HEK293 (cell line): Measurements from ENCODE around the gene STK40.

Experiments
- KLF7 ChIP-seq: fragments of 450-650 bp; formaldehyde crosslinking; IDR thresholded peaks from 2 replicates; pipeline ENCODE4 v1.5.1; 2016; ENCODE audit warnings: missing biosample characterization, missing genetic modification characterization, borderline replicate concordance
- REPIN1 ChIP-seq: fragments of 450-650 bp; formaldehyde crosslinking; IDR thresholded peaks from 2 replicates; pipeline ENCODE4 v1.5.1; 2017; ENCODE audit warnings: missing biosample characterization, missing genetic modification characterization, low read depth
- SP2 ChIP-seq: fragments of 450-650 bp; formaldehyde crosslinking; IDR thresholded peaks from 2 replicates; pipeline ENCODE4 v1.5.1; 2016; ENCODE audit warnings: missing biosample characterization, missing genetic modification characterization
- TRIM28 ChIP-seq: IDR thresholded peaks from 2 replicates; pipeline ENCODE4 v1.6.1; 2011; ENCODE audit warnings: low read length, control low read depth, borderline replicate concordance
- ZBTB17 ChIP-seq: fragments of 450-650 bp; formaldehyde crosslinking; IDR thresholded peaks from 2 replicates; pipeline ENCODE4 v1.5.1; 2016; ENCODE audit warnings: missing biosample characterization, missing genetic modification characterization
- ZNF10 ChIP-seq: fragments of 450-650 bp; formaldehyde crosslinking; IDR thresholded peaks from 2 replicates; pipeline ENCODE4 v1.5.1; 2017; ENCODE audit warnings: missing biosample characterization, missing genetic modification characterization
- ZNF133 ChIP-seq: fragments of 450-650 bp; formaldehyde crosslinking; IDR thresholded peaks from 2 replicates; pipeline ENCODE4 v1.5.1; 2016; ENCODE audit warnings: missing biosample characterization, missing genetic modification characterization
- ZNF174 ChIP-seq: fragments of 450-650 bp; formaldehyde crosslinking; IDR thresholded peaks from 2 replicates; pipeline ENCODE4 v1.5.0; 2017; ENCODE audit warnings: missing biosample characterization, mild to moderate bottlenecking, missing genetic modification characterization
- ZNF366 ChIP-seq: fragments of 450-650 bp; formaldehyde crosslinking; conservative IDR thresholded peaks from 2 replicates; pipeline ENCODE4 v1.5.1; 2016; ENCODE audit warnings: missing biosample characterization, missing genetic modification characterization
- ZNF416 ChIP-seq: fragments of 450-650 bp; formaldehyde crosslinking; IDR thresholded peaks from 2 replicates; pipeline ENCODE4 v1.5.1; 2016; ENCODE audit warnings: missing biosample characterization, missing genetic modification characterization
- ZNF473 ChIP-seq: fragments of 450-650 bp; formaldehyde crosslinking; IDR thresholded peaks from 2 replicates; pipeline ENCODE4 v1.5.1; 2017; ENCODE audit warnings: missing biosample characterization, missing genetic modification characterization
- ZNF501 ChIP-seq: fragments of 450-650 bp; formaldehyde crosslinking; IDR thresholded peaks from 2 replicates; pipeline ENCODE4 v1.5.1; 2016; ENCODE audit warnings: missing biosample characterization, missing genetic modification characterization
- ZNF514 ChIP-seq: fragments of 450-650 bp; formaldehyde crosslinking; IDR thresholded peaks from 2 replicates; pipeline ENCODE4 v1.5.1; 2016; ENCODE audit warnings: missing biosample characterization, missing genetic modification characterization
- ZNF560 ChIP-seq: fragments of 450-650 bp; formaldehyde crosslinking; IDR thresholded peaks from 2 replicates; pipeline ENCODE4 v1.5.1; 2017; ENCODE audit warnings: missing biosample characterization, missing genetic modification characterization, borderline replicate concordance
- ZNF561 ChIP-seq: fragments of 450-650 bp; IDR thresholded peaks from 2 replicates; pipeline ENCODE4 v1.5.1; 2018; ENCODE audit warnings: missing biosample characterization, missing genetic modification characterization, borderline replicate concordance
- ZNF571 ChIP-seq: fragments of 450-650 bp; formaldehyde crosslinking; IDR thresholded peaks from 2 replicates; pipeline ENCODE4 v1.5.0; 2017; ENCODE audit warnings: missing biosample characterization, missing genetic modification characterization
- ZNF677 ChIP-seq: fragments of 450-650 bp; IDR thresholded peaks from 2 replicates; pipeline ENCODE4 v1.5.0; 2018; ENCODE audit warnings: missing biosample characterization, mild to moderate bottlenecking, missing genetic modification characterization, moderate library complexity
- ZNF785 ChIP-seq: fragments of 450-650 bp; formaldehyde crosslinking; IDR thresholded peaks from 2 replicates; pipeline ENCODE4 v1.5.1; 2016; ENCODE audit warnings: missing biosample characterization, missing genetic modification characterization
- TF ChIP-seq, protein P1 (sequence below): fragments of 450-650 bp; formaldehyde crosslinking; IDR thresholded peaks from 2 replicates; pipeline ENCODE4 v1.5.1; 2016; ENCODE audit warnings: missing biosample characterization, missing genetic modification characterization
- TF ChIP-seq, protein P2 (sequence below): fragments of 450-650 bp; formaldehyde crosslinking; IDR thresholded peaks from 2 replicates; pipeline ENCODE4 v1.5.1; 2016; ENCODE audit warnings: missing biosample characterization, missing genetic modification characterization
- TF ChIP-seq, protein P3 (sequence below): fragments of 450-650 bp; formaldehyde crosslinking; IDR thresholded peaks from 2 replicates; pipeline ENCODE4 v1.5.1; 2017; ENCODE audit warnings: missing biosample characterization, missing genetic modification characterization
- TF ChIP-seq, protein P4 (sequence below): fragments of 450-650 bp; formaldehyde crosslinking; IDR thresholded peaks from 2 replicates; pipeline ENCODE4 v1.5.1; 2017; ENCODE audit warnings: missing biosample characterization, missing genetic modification characterization
- TF ChIP-seq, protein P5 (sequence below): fragments of 450-650 bp; formaldehyde crosslinking; IDR thresholded peaks from 2 replicates; pipeline ENCODE4 v1.5.1; 2016; ENCODE audit warnings: missing biosample characterization, missing genetic modification characterization
- TF ChIP-seq, protein P6 (sequence below): fragments of 450-650 bp; formaldehyde crosslinking; IDR thresholded peaks from 2 replicates; pipeline ENCODE4; 2016; ENCODE audit warnings: missing biosample characterization, missing genetic modification characterization
- TF ChIP-seq, protein P7 (sequence below): fragments of 450-650 bp; formaldehyde crosslinking; IDR thresholded peaks from 2 replicates; pipeline ENCODE4 v1.5.1; 2016; ENCODE audit warnings: missing biosample characterization, missing genetic modification characterization
- TF ChIP-seq, protein P8 (sequence below): fragments of 450-650 bp; formaldehyde crosslinking; IDR thresholded peaks from 2 replicates; pipeline ENCODE4 v1.5.1; 2017; ENCODE audit warnings: missing biosample characterization, missing genetic modification characterization

The STK40 gene

DNA sequence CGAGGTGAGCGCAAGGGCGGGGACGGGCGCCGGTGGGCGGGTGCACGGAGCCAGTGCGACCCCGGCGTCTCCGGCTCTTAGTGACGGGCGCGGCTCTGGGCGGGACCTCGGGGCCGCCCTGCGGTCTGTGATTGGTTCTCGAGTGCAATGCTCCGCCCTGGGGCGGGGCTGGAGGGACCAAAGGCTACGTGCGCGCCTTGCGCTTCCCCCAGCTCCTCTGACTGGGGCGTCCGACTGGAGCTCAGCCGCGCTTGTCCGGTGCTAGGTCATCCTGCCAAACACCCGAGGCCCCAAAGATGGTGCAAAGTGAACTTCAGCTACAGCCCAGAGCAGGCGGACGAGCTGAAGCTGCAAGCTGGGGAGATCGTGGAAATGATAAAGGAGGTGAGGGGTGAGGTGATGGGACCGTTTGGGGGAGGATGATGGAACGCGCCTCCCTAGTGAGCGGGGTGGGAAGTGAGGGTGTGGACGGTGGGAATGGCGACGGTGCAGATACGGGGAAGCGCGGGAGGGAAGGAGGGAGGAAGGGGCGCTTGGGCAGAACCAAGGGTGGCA, 78.7 kb downstream of the STK40 start (continued):
- no peak for TF ChIP-seq ZNF514 (tag by site-specific recombination)
- TF ChIP-seq KLF7 (tag by site-specific recombination), result peak; percentile 68; the same call in 1 of the 2 replicates
- TF ChIP-seq, protein P1, sequence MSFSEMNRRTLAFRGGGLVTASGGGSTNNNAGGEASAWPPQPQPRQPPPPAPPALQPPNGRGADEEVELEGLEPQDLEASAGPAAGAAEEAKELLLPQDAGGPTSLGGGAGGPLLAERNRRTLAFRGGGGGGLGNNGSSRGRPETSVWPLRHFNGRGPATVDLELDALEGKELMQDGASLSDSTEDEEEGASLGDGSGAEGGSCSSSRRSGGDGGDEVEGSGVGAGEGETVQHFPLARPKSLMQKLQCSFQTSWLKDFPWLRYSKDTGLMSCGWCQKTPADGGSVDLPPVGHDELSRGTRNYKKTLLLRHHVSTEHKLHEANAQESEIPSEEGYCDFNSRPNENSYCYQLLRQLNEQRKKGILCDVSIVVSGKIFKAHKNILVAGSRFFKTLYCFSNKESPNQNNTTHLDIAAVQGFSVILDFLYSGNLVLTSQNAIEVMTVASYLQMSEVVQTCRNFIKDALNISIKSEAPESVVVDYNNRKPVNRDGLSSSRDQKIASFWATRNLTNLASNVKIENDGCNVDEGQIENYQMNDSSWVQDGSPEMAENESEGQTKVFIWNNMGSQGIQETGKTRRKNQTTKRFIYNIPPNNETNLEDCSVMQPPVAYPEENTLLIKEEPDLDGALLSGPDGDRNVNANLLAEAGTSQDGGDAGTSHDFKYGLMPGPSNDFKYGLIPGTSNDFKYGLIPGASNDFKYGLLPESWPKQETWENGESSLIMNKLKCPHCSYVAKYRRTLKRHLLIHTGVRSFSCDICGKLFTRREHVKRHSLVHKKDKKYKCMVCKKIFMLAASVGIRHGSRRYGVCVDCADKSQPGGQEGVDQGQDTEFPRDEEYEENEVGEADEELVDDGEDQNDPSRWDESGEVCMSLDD (tag by site-specific recombination), result peak; percentile 30; the same call in 1 of the 2 replicates
- no peak; the same call in 1 of the 2 replicates for TF ChIP-seq ZNF10 (tag by site-specific recombination)
- TF ChIP-seq, protein P2, sequence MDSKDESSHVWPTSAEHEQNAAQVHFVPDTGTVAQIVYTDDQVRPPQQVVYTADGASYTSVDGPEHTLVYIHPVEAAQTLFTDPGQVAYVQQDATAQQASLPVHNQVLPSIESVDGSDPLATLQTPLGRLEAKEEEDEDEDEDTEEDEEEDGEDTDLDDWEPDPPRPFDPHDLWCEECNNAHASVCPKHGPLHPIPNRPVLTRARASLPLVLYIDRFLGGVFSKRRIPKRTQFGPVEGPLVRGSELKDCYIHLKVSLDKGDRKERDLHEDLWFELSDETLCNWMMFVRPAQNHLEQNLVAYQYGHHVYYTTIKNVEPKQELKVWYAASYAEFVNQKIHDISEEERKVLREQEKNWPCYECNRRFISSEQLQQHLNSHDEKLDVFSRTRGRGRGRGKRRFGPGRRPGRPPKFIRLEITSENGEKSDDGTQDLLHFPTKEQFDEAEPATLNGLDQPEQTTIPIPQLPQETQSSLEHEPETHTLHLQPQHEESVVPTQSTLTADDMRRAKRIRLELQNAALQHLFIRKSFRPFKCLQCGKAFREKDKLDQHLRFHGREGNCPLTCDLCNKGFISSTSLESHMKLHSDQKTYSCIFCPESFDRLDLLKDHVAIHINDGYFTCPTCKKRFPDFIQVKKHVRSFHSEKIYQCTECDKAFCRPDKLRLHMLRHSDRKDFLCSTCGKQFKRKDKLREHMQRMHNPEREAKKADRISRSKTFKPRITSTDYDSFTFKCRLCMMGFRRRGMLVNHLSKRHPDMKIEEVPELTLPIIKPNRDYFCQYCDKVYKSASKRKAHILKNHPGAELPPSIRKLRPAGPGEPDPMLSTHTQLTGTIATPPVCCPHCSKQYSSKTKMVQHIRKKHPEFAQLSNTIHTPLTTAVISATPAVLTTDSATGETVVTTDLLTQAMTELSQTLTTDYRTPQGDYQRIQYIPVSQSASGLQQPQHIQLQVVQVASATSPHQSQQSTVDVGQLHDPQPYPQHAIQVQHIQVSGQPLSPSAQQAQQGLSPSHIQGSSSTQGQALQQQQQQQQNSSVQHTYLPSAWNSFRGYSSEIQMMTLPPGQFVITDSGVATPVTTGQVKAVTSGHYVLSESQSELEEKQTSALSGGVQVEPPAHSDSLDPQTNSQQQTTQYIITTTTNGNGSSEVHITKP, result peak; percentile 79
- TF ChIP-seq TRIM28, result no peak
- peak; percentile 94 for TF ChIP-seq SP2 (tag by site-specific recombination)
- TF ChIP-seq ZNF133, result no peak
- no peak for TF ChIP-seq ZNF416
- TF ChIP-seq, protein P3, sequence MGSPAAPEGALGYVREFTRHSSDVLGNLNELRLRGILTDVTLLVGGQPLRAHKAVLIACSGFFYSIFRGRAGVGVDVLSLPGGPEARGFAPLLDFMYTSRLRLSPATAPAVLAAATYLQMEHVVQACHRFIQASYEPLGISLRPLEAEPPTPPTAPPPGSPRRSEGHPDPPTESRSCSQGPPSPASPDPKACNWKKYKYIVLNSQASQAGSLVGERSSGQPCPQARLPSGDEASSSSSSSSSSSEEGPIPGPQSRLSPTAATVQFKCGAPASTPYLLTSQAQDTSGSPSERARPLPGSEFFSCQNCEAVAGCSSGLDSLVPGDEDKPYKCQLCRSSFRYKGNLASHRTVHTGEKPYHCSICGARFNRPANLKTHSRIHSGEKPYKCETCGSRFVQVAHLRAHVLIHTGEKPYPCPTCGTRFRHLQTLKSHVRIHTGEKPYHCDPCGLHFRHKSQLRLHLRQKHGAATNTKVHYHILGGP (tag by site-specific recombination), result no peak
- peak; percentile 81 for TF ChIP-seq ZNF366 (tag by site-specific recombination)
- TF ChIP-seq, protein P4, sequence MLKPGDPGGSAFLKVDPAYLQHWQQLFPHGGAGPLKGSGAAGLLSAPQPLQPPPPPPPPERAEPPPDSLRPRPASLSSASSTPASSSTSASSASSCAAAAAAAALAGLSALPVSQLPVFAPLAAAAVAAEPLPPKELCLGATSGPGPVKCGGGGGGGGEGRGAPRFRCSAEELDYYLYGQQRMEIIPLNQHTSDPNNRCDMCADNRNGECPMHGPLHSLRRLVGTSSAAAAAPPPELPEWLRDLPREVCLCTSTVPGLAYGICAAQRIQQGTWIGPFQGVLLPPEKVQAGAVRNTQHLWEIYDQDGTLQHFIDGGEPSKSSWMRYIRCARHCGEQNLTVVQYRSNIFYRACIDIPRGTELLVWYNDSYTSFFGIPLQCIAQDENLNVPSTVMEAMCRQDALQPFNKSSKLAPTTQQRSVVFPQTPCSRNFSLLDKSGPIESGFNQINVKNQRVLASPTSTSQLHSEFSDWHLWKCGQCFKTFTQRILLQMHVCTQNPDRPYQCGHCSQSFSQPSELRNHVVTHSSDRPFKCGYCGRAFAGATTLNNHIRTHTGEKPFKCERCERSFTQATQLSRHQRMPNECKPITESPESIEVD (tag by site-specific recombination), result no peak
- TF ChIP-seq ZNF560 (tag by site-specific recombination), result no peak
- no peak for TF ChIP-seq ZNF571 (tag by site-specific recombination)
- TF ChIP-seq, protein P5, sequence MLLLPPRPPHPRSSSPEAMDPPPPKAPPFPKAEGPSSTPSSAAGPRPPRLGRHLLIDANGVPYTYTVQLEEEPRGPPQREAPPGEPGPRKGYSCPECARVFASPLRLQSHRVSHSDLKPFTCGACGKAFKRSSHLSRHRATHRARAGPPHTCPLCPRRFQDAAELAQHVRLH (tag by site-specific recombination), result no peak
- TF ChIP-seq ZNF174, result no peak
- TF ChIP-seq, protein P6, sequence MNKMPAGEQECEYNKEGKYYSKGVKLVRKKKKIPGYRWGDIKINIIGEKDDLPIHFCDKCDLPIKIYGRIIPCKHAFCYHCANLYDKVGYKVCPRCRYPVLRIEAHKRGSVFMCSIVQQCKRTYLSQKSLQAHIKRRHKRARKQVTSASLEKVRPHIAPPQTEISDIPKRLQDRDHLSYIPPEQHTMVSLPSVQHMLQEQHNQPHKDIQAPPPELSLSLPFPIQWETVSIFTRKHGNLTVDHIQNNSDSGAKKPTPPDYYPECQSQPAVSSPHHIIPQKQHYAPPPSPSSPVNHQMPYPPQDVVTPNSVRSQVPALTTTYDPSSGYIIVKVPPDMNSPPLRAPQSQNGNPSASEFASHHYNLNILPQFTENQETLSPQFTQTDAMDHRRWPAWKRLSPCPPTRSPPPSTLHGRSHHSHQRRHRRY (tag by site-specific recombination), result no peak
- no peak for TF ChIP-seq ZNF785 (tag by site-specific recombination)
- TF ChIP-seq, protein P7, sequence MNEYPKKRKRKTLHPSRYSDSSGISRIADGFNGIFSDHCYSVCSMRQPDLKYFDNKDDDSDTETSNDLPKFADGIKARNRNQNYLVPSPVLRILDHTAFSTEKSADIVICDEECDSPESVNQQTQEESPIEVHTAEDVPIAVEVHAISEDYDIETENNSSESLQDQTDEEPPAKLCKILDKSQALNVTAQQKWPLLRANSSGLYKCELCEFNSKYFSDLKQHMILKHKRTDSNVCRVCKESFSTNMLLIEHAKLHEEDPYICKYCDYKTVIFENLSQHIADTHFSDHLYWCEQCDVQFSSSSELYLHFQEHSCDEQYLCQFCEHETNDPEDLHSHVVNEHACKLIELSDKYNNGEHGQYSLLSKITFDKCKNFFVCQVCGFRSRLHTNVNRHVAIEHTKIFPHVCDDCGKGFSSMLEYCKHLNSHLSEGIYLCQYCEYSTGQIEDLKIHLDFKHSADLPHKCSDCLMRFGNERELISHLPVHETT (tag by site-specific recombination), result no peak
- no peak; the same call in 1 of the 2 replicates for TF ChIP-seq REPIN1 (tag by site-specific recombination)
- peak; percentile 67 for TF ChIP-seq ZNF561 (tag by site-specific recombination)
- no peak for TF ChIP-seq ZNF677
- TF ChIP-seq ZNF501 (tag by site-specific recombination), result peak; percentile 36; the same call in 1 of the 2 replicates
- TF ChIP-seq ZBTB17, result no peak
- TF ChIP-seq, protein P8, sequence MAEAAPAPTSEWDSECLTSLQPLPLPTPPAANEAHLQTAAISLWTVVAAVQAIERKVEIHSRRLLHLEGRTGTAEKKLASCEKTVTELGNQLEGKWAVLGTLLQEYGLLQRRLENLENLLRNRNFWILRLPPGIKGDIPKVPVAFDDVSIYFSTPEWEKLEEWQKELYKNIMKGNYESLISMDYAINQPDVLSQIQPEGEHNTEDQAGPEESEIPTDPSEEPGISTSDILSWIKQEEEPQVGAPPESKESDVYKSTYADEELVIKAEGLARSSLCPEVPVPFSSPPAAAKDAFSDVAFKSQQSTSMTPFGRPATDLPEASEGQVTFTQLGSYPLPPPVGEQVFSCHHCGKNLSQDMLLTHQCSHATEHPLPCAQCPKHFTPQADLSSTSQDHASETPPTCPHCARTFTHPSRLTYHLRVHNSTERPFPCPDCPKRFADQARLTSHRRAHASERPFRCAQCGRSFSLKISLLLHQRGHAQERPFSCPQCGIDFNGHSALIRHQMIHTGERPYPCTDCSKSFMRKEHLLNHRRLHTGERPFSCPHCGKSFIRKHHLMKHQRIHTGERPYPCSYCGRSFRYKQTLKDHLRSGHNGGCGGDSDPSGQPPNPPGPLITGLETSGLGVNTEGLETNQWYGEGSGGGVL (tag by site-specific recombination), result peak; percentile 73
- no peak for TF ChIP-seq ZNF473 (tag by site-specific recombination)
